H1 (cell line): ENCODE data around the gene MCTS1. TPM values are rescaled to one million over a fixed set of nuclear protein-coding genes. Genes with fewer than 3 reads are reported as not detected.

Experiments
- CHD2 ChIP-seq: IDR thresholded peaks from 2 replicates; pipeline ENCODE4 v1.6.1; 2012; ENCODE audit warnings: low read length, improper control_type of control experiment
- EGR1 ChIP-seq: IDR thresholded peaks from 2 replicates; pipeline ENCODE4 v1.6.1; 2011; ENCODE audit warnings: low read depth, low read length, borderline replicate concordance
- GTF2F1 ChIP-seq: IDR thresholded peaks from 2 replicates; pipeline ENCODE4 v1.6.1; 2012; ENCODE audit warnings: low read depth, low read length, improper control_type of control experiment, borderline replicate concordance
- JUN ChIP-seq: IDR thresholded peaks from 2 replicates; pipeline ENCODE4 v1.6.1; 2011; ENCODE audit warnings: low read depth, mild to moderate bottlenecking, improper control_type of control experiment, low read length
- PHF8 ChIP-seq: fragments of 200-600 bp; sonication (generic); conservative IDR thresholded peaks from 2 replicates; pipeline ENCODE4 v1.7.1; 2012; ENCODE audit warnings: low read depth, mild to moderate bottlenecking, inconsistent platforms, low read length, moderate library complexity
- POLR2A ChIP-seq, 2 experiments: IDR thresholded peaks; 1 replicate in 1 of 2; 2 replicates in 1 of 2; pipeline ENCODE4 v1.6.1; 2011; ENCODE audit warnings: low read depth in 2 of 2, low read length in 2 of 2, mild to moderate bottlenecking in 2 of 2; ENCODE audit errors: control extremely low read depth in 1 of 2
- SAP30 ChIP-seq: fragments of 300-600 bp; sonication (generic); IDR thresholded peaks from 2 replicates; pipeline ENCODE4 v1.7.1; 2012; ENCODE audit warnings: low read length, moderate library complexity, mild to moderate bottlenecking, inconsistent platforms; ENCODE audit not compliant: insufficient read depth, insufficient replicate concordance
- SRF ChIP-seq: IDR thresholded peaks from 2 replicates; pipeline ENCODE4 v1.6.1; 2011; ENCODE audit warnings: mild to moderate bottlenecking, low read depth, low read length, moderate library complexity
- TAF1 ChIP-seq: IDR thresholded peaks from 2 replicates; pipeline ENCODE4 v1.6.1; 2011; ENCODE audit warnings: mild to moderate bottlenecking, low read depth, low read length
- TBP ChIP-seq: IDR thresholded peaks from 2 replicates; pipeline ENCODE4 v1.6.1; 2011; ENCODE audit warnings: low read depth, low read length, improper control_type of control experiment
- TCF12 ChIP-seq: IDR thresholded peaks from 2 replicates; pipeline ENCODE4 v1.6.1; 2011; ENCODE audit warnings: low read depth, mild to moderate bottlenecking, low read length
- polyA plus RNA-seq, 7 experiments: library from polyadenylated mRNA; depleted of rRNA in 3 of 7; stranded (reverse) in 5 of 7; unstranded in 2 of 7; fragments of >200 nt in 5 of 7; fragments of 200-250 nt in 2 of 7; gene quantifications; 1 replicate in 5 of 7; 2 replicates in 1 of 7; 4 replicates in 1 of 7; pipeline versions ENCODE4 v1.2.1 to v1.2.3, GENCODE V29; 2011 to 2013; ENCODE audit warnings: missing spikeins in 2 of 7, mixed read lengths in 2 of 7
- total RNA-seq: library from RNA; stranded (reverse); fragmentation: NEBNext Ultra II Directional; extraction: Animal tissue kit (Norgen Biotek cat#: 25700); gene quantifications from 2 replicates; pipeline ENCODE4 v1.2.1, GENCODE V29; 2021
- TF ChIP-seq, protein P1 (sequence below): IDR thresholded peaks from 2 replicates; pipeline ENCODE4 v1.6.1; 2012; ENCODE audit warnings: inconsistent platforms
- TF ChIP-seq, protein P2 (sequence below): IDR thresholded peaks from 2 replicates; pipeline ENCODE4 v1.6.1; 2011; ENCODE audit warnings: low read depth, mild to moderate bottlenecking, low read length; ENCODE audit not compliant: insufficient read depth
- TF ChIP-seq, protein P3 (sequence below): IDR thresholded peaks from 2 replicates; pipeline ENCODE4 v1.6.1; 2011; ENCODE audit warnings: low read length, improper control_type of control experiment

Gene MCTS1
- total and polyA plus RNA-seq, 2 of the 8 experiments (the other 6 are each of a cell fraction or from before 2014, with no cell fraction given), result 19.2 to 31.6 TPM

DNA sequence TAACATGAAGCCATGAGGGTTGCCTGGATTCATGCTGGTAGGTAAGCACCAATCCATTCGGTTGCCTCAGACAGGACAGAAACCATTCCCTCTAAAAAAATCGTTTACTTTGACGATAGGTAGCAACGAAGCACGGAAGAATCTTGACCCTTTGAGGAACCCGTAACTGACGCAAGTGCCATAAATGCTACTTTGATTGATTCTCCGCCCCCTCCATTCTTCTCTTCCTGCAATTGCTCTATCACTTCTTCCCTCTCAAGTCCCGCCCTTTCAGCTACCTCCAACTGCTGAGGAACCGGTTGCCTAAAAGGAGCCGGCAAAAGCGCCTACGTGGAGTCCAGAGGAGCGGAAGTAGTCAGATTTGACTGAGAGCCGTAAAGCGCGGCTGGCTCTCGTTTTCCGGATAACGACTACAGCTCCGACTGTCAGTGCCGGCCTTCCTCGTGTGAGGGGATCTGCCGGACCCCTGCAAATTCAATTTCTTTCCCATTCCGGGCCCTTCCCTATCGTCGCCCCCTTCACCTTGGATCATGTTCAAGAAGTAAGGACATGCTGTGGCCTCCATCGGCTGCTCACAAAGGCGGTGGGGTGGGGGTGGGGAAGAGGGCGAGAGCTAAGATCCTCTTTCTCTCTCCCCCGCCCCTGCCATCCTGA lies at the start of gene MCTS1 (continued):
- TF ChIP-seq CHD2 (no peak), PHF8 (0 out of 2 replicates have a peak, but pooled peaks have one; percentile 10), TAF1 (peak; percentile 71), JUN (no peak), SRF (no peak), TCF12 (no peak), EGR1 (peak; percentile 85), SAP30 (peak; percentile 72), POLR2A (IDR thresholded peaks at IDR 0.05; ENCODE audit: control extremely low read depth in 1 of 2, low read depth in 2 of 2, low read length in 2 of 2) (peak in 1 of 2 experiments; percentile 48; a peak in 1 of 3 replicates), TBP (0 out of 2 replicates have a peak, but pooled peaks have one; percentile 48), GTF2F1 (no peak)
- TF ChIP-seq, protein P1, sequence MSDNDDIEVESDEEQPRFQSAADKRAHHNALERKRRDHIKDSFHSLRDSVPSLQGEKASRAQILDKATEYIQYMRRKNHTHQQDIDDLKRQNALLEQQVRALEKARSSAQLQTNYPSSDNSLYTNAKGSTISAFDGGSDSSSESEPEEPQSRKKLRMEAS, result peak; percentile 29; the same call in 1 of the 2 replicates
- TF ChIP-seq, protein P2, sequence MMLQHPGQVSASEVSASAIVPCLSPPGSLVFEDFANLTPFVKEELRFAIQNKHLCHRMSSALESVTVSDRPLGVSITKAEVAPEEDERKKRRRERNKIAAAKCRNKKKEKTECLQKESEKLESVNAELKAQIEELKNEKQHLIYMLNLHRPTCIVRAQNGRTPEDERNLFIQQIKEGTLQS, result no peak
- TF ChIP-seq, protein P3, sequence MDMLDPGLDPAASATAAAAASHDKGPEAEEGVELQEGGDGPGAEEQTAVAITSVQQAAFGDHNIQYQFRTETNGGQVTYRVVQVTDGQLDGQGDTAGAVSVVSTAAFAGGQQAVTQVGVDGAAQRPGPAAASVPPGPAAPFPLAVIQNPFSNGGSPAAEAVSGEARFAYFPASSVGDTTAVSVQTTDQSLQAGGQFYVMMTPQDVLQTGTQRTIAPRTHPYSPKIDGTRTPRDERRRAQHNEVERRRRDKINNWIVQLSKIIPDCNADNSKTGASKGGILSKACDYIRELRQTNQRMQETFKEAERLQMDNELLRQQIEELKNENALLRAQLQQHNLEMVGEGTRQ, result no peak
